Panc1 (cell line): ENCODE measurements around the gene HMGCS1. TPM values are rescaled to one million over a fixed set of nuclear protein-coding genes. Genes with fewer than 3 reads are reported as not detected.

Source experiments
- ATAC-seq: fragments of 200-7000 bp; cut with Tn5 transposase; 2 replicates; pipeline ENCODE4 v1.9.1; 2020; ENCODE audit warnings: mild to moderate bottlenecking, moderate library complexity
- BruUV-seq: library from RNA; stranded (reverse); fragments of 400-500 nt; replicated peaks from 2 replicates; lab custom pipeline; 2021; lab: Mats Ljungman, UMichigan
- CTCF ChIA-PET: fragments of 300-600 bp; sonication (Branson Sonifier 250); formaldehyde crosslinking; loops from one replicate; lab custom pipeline; 2022; ENCODE audit warnings: antibody characterized with exemption; lab: Charles Lee
- POLR2A ChIA-PET: fragments of 300-600 bp; sonication (Branson Sonifier 250); formaldehyde crosslinking; loops from one replicate; lab custom pipeline; 2022; ENCODE audit warnings: antibody characterized with exemption; lab: Charles Lee
- DNase-seq: peaks from one replicate; pipeline ENCODE4 v3.0.0-alpha.2; 2010; ENCODE audit warnings: low read depth, low spot score
- H3K27ac ChIP-seq: 2 replicates; pipeline ENCODE4 v1.5.1; 2011; ENCODE audit warnings: mild to moderate bottlenecking, low read length, inconsistent platforms
- H3K27me3 ChIP-seq: fragments of 200-500 bp; sonication (Bioruptor generic); 2 replicates; pipeline ENCODE4 v1.6.0; 2014; ENCODE audit warnings: low read length, inconsistent platforms; ENCODE audit not compliant: control insufficient read depth, insufficient read depth
- H3K36me3 ChIP-seq: fragments of 200-500 bp; sonication (Bioruptor generic); 2 replicates; pipeline ENCODE4 v1.5.1; 2014; ENCODE audit warnings: inconsistent platforms, mild to moderate bottlenecking, low read length, moderate library complexity; ENCODE audit not compliant: control insufficient read depth, insufficient read depth
- H3K4me1 ChIP-seq: 2 replicates; pipeline ENCODE4 v1.5.1; 2011; ENCODE audit warnings: inconsistent platforms, mild to moderate bottlenecking, low read length, moderate library complexity; ENCODE audit not compliant: control insufficient read depth, insufficient read depth
- H3K4me3 ChIP-seq, 2 experiments: 2 replicates each; pipeline ENCODE4 v1.5.1; 2011 to 2012; ENCODE audit warnings: low read depth in 2 of 2, low read length in 2 of 2, mild to moderate bottlenecking in 2 of 2, inconsistent platforms in 1 of 2, moderate library complexity in 1 of 2
- H3K9me3 ChIP-seq: fragments of 200-500 bp; sonication (Bioruptor generic); 2 replicates; pipeline ENCODE4 v1.5.1; 2014; ENCODE audit warnings: low read depth, mild to moderate bottlenecking, inconsistent platforms, low read length, moderate library complexity; ENCODE audit not compliant: control insufficient read depth, insufficient read depth
- CTCF ChIP-seq: fragments of 450-650 bp; IDR thresholded peaks from 2 replicates; pipeline ENCODE4 v1.5.1; 2017; ENCODE audit warnings: mild to moderate bottlenecking
- POLR2AphosphoS5 ChIP-seq: IDR thresholded peaks from 2 replicates; pipeline ENCODE4 v1.6.1; 2012; ENCODE audit warnings: mild to moderate bottlenecking, low read depth, low read length, moderate library complexity
- REST ChIP-seq, 2 experiments: IDR thresholded peaks; 2 replicates each; pipeline ENCODE4 v1.6.1; 2011 to 2012; ENCODE audit warnings: low read depth in 2 of 2, control low read depth in 1 of 2, low read length in 1 of 2, mild to moderate bottlenecking in 1 of 2, moderate library complexity in 1 of 2; ENCODE audit not compliant: insufficient read depth in 1 of 2
- SIN3A ChIP-seq: IDR thresholded peaks from 2 replicates; pipeline ENCODE4 v1.6.1; 2012; ENCODE audit warnings: low read depth, mild to moderate bottlenecking, low read length, moderate library complexity, borderline replicate concordance; ENCODE audit not compliant: insufficient read depth
- TCF7L2 ChIP-seq: IDR thresholded peaks from 2 replicates; pipeline ENCODE4 v1.6.1; 2011; ENCODE audit warnings: mild to moderate bottlenecking, low read depth, low read length, inconsistent platforms
- in situ Hi-C: cut with HindIII; loops from 2 replicates; pipeline ENCODE4 v1.10.0; 2016; ENCODE audit warnings: low sequenced_read_pairs, low pct_unique_long_range_greater_than_20kb
- intact Hi-C: fragments of 100-400 bp; cut with micrococcal nuclease; formaldehyde crosslinking; loops from one replicate; pipeline ENCODE4 v1.10.0; 2022; ENCODE audit not compliant: unreplicated experiment
- total RNA-seq: library from RNA; stranded (reverse); gene quantifications from one replicate; pipeline ENCODE4 v1.2.1, GENCODE V29; 2021; ENCODE audit not compliant: unreplicated experiment

HMGCS1 gene
- total RNA-seq, 1 experiment from 2014 or later: 66.1 TPM

- intact Hi-C loops: no loop called here
- ATAC-seq (no peak), DNase-seq (no peak)
- Histone ChIP-seq H3K27me3 (peaks cover 2% of the 10 kb centered on the region), H3K4me3 (no peak overlapping the region), H3K9me3 (no peaks in the 10 kb centered on the region), H3K36me3 (no peaks in the 10 kb centered on the region), H3K4me1 (no peaks in the 10 kb centered on the region), H3K27ac (no peak overlapping the region)
- in situ Hi-C loops: no loop called here
- BruUV-seq: no TSS peak
- ChIA-PET CTCF (no interaction called here), POLR2A (no interaction called here)
- no peak for TF ChIP-seq SIN3A
- TF ChIP-seq REST (IDR thresholded peaks at IDR 0.05; ENCODE audit: insufficient read depth in 1 of 2, low read depth in 2 of 2, low read length in 1 of 2): no peak
- no peak for TF ChIP-seq POLR2AphosphoS5
- no peak for TF ChIP-seq TCF7L2
- TF ChIP-seq CTCF: no peak
Observed at GRCh38 chr5:43279548-43280274, 33.5 kb downstream of the HMGCS1 start.

- in situ Hi-C loops (no loop called here), intact Hi-C loops (no loop called here)
- no peaks in the 10 kb centered on the region for H3K4me1 ChIP-seq
- DNase-seq: no peak
- ATAC-seq: no peak
- TF ChIP-seq REST (IDR thresholded peaks at IDR 0.05; ENCODE audit: insufficient read depth in 1 of 2, low read depth in 2 of 2, low read length in 1 of 2): no peak
- TF ChIP-seq POLR2AphosphoS5: no peak
- no peak for TF ChIP-seq TCF7L2
- no peak for TF ChIP-seq CTCF
- no peak for TF ChIP-seq SIN3A
- POLR2A ChIA-PET: no interaction called here
- no TSS peak for BruUV-seq
- peaks cover 2% of the 10 kb centered on the region for H3K27me3 ChIP-seq
- H3K4me3 ChIP-seq: no peak overlapping the region
- CTCF ChIA-PET: no interaction called here
- no peak overlapping the region for H3K27ac ChIP-seq
- no peaks in the 10 kb centered on the region for H3K36me3 ChIP-seq
- no peaks in the 10 kb centered on the region for H3K9me3 ChIP-seq
Observed at GRCh38 chr5:43275391-43275790, 37.8 kb downstream of the HMGCS1 start.
